ENCODE data around the gene C10orf90. TPM values are rescaled to one million over a fixed set of nuclear protein-coding genes. Genes with fewer than 3 reads are reported as not detected.

Gene C10orf90
- 10 to 100 TPM in 1 of 2 donors, 1 to 10 TPM in 1; 4.3 to 10.3 TPM for total RNA-seq
- polyA plus RNA-seq (ENCODE audit: insufficient read depth, low read depth, low replicate concordance) = 17.6 TPM
- long read RNA-seq, donor 1 = 0 reads
- long read RNA-seq, donor 2 = 0 reads

GRCh38 chr10:126670056-126670894 is at the start of gene C10orf90:
TSS of gene C10orf90 (minus strand) at chr10:126670693. CDS start at chr10:126670480, 213 bp downstream.
- TF ChIP-seq CTCF (IDR thresholded peaks at IDR 0.05) = no peak
- no peak for TF ChIP-seq POLR2A (IDR thresholded peaks at IDR 0.05)
- no peaks in the 10 kb centered on the region for H3K9me3 ChIP-seq
- H3K27me3 ChIP-seq = no peaks in the 10 kb centered on the region
- intact Hi-C loops (cut with DNase I; ENCODE audit: low total_unique reads) = no loop called here
- no peaks in the 10 kb centered on the region for H3K4me1 ChIP-seq
- H3K4me3 ChIP-seq = no peak within 1 kb of the TSS
- WGBS, 2 donors = 70 to 80% methylated on average over 12 of the region's 12 CpGs
- no peak for DNase-seq
- no peaks in the 10 kb centered on the region for H3K36me3 ChIP-seq (ENCODE audit: low read depth, missing control alignments)
- H3K27ac ChIP-seq = no peak within 1 kb of the TSS

- Histone ChIP-seq H3K27me3 (no peaks in the 10 kb centered on the region), H3K9me3 (no peaks in the 10 kb centered on the region), H3K4me3 (no peak overlapping the region), H3K27ac (no peak overlapping the region), H3K36me3 (ENCODE audit: low read depth, missing control alignments) (no peaks in the 10 kb centered on the region), H3K4me1 (no peaks in the 10 kb centered on the region)
- WGBS, 2 donors = 100% methylated on average over 1 of the region's 1 CpG; no CpG with 5 or more reads in 1 of the 2 donors
- no peak for DNase-seq
- TF ChIP-seq CTCF (IDR thresholded peaks at IDR 0.05) = no peak
- TF ChIP-seq POLR2A (IDR thresholded peaks at IDR 0.05) = no peak
- intact Hi-C loops (cut with DNase I; ENCODE audit: low total_unique reads) = no loop called here
Measured at GRCh38 chr10:126716366-126716765, 45.9 kb upstream of the C10orf90 start.

GRCh38 chr10:126713594-126713993 is 43.1 kb upstream of the C10orf90 start:
- intact Hi-C loops (cut with DNase I; ENCODE audit: low total_unique reads) = no loop called here
- TF ChIP-seq POLR2A (IDR thresholded peaks at IDR 0.05) = no peak
- H3K4me3 ChIP-seq = no peak overlapping the region
- no peaks in the 10 kb centered on the region for H3K4me1 ChIP-seq
- no peaks in the 10 kb centered on the region for H3K9me3 ChIP-seq
- H3K36me3 ChIP-seq (ENCODE audit: low read depth, missing control alignments) = no peaks in the 10 kb centered on the region
- H3K27me3 ChIP-seq = no peaks in the 10 kb centered on the region
- WGBS, 2 donors = 85% methylated on average over 7 of the region's 7 CpGs; no CpG with 5 or more reads in 1 of the 2 donors
- no peak overlapping the region for H3K27ac ChIP-seq
- DNase-seq = no peak

- H3K9me3 ChIP-seq = no peaks in the 10 kb centered on the region
- DNase-seq = no peak
- TF ChIP-seq CTCF (IDR thresholded peaks at IDR 0.05) (no peak), POLR2A (IDR thresholded peaks at IDR 0.05) (no peak)
- no peaks in the 10 kb centered on the region for H3K27me3 ChIP-seq
- WGBS, 2 donors = 83 to 92% methylated on average over 6 of the region's 6 CpGs
- no peak overlapping the region for H3K27ac ChIP-seq
- H3K4me1 ChIP-seq = no peaks in the 10 kb centered on the region
- no peaks in the 10 kb centered on the region for H3K36me3 ChIP-seq (ENCODE audit: low read depth, missing control alignments)
- no peak overlapping the region for H3K4me3 ChIP-seq
- intact Hi-C loops (cut with DNase I; ENCODE audit: low total_unique reads) = no loop called here
Measured at GRCh38 chr10:126712681-126713080, 42.2 kb upstream of the C10orf90 start.

GRCh38 chr10:126705951-126706565 is 35.6 kb upstream of the C10orf90 start:
- Histone ChIP-seq H3K9me3 (no peaks in the 10 kb centered on the region), H3K27me3 (no peaks in the 10 kb centered on the region), H3K27ac (no peak overlapping the region), H3K4me3 (no peak overlapping the region), H3K4me1 (no peaks in the 10 kb centered on the region), H3K36me3 (ENCODE audit: low read depth, missing control alignments) (no peaks in the 10 kb centered on the region)
- intact Hi-C loops (cut with DNase I; ENCODE audit: low total_unique reads) = no loop called here
- no peak for DNase-seq
- TF ChIP-seq POLR2A (IDR thresholded peaks at IDR 0.05) (no peak), CTCF (IDR thresholded peaks at IDR 0.05) (no peak)
- 70 to 78% methylated on average over 3 of the region's 3 CpGs for WGBS, 2 donors

All from testis (tissue), 5 donors.